Progenitor cell of endocrine pancreas (in vitro differentiated cells): ENCODE data around the gene TMEM63A. TPM values are rescaled to one million over a fixed set of nuclear protein-coding genes. Genes with fewer than 3 reads are reported as not detected.
A peak's percentile ranks its signal among the peaks of the same experiment; 100 is the strongest.

Source experiments
- DNase-seq: peaks from one replicate; pipeline ENCODE4 v3.0.0; 2021; ENCODE audit warnings: low spot score; ENCODE audit not compliant: unreplicated experiment
- H3K27ac Mint-ChIP-seq: 2 replicates; pipeline ENCODE4 v1.8.0; 2021; ENCODE audit warnings: mild to moderate bottlenecking, moderate library complexity, mixed read lengths
- H3K27me3 Mint-ChIP-seq: 2 replicates; pipeline ENCODE4 v1.8.0; 2021; ENCODE audit warnings: mixed read lengths
- H3K36me3 Mint-ChIP-seq: 2 replicates; pipeline ENCODE4 v1.8.0; 2022; ENCODE audit warnings: mixed read lengths; ENCODE audit not compliant: insufficient read depth
- H3K4me1 Mint-ChIP-seq: 2 replicates; pipeline ENCODE4 v1.8.0; 2021; ENCODE audit warnings: low read depth, mixed read lengths
- H3K4me3 Mint-ChIP-seq: 2 replicates; pipeline ENCODE4 v1.8.0; 2021; ENCODE audit warnings: low read depth, mild to moderate bottlenecking, moderate library complexity, mixed read lengths
- H3K9me3 Mint-ChIP-seq: 2 replicates; pipeline ENCODE4 v1.8.0; 2021; ENCODE audit warnings: low read depth, mixed read lengths
- CTCF ChIP-seq: fragments of 200-600 bp; sonication (generic); IDR thresholded peaks from one replicate; pipeline ENCODE4 v1.5.0; 2021; ENCODE audit warnings: antibody characterized with exemption, mild to moderate bottlenecking; ENCODE audit not compliant: unreplicated experiment
- total RNA-seq: library from RNA; stranded (reverse); gene quantifications from 2 replicates; pipeline ENCODE4 v1.2.1, GENCODE V29; 2021

Gene TMEM63A
- total RNA-seq, 1 donor from 2014 or later = 246 TPM

- H3K4me3 Mint-ChIP-seq = peak overlapping the region; percentile 26
Observed at GRCh38 chr1:225887030-225887314, 4.8 kb upstream of the TMEM63A start.

GRCh38 chr1:225886159-225887029 is 4.2 kb upstream of the TMEM63A start:
- Mint-ChIP-seq H3K9me3 (no peaks in the 10 kb centered on the region), H3K36me3 (peaks cover 6% of the 10 kb centered on the region), H3K4me3 (no peak overlapping the region), H3K4me1 (peaks cover 30% of the 10 kb centered on the region), H3K27me3 (no peaks in the 10 kb centered on the region), H3K27ac (peak overlapping the region; percentile 56)
- TF ChIP-seq CTCF = no peak
- DNase-seq = no peak

More at GRCh38 chr1:225887030-225887314, 4.8 kb upstream of the TMEM63A start:
- peaks cover 31% of the 10 kb centered on the region for H3K4me1 Mint-ChIP-seq
- H3K36me3 Mint-ChIP-seq = peaks cover 6% of the 10 kb centered on the region
- DNase-seq = no peak
- H3K27ac Mint-ChIP-seq = peak overlapping the region; percentile 56
- H3K9me3 Mint-ChIP-seq = no peaks in the 10 kb centered on the region
- no peak for TF ChIP-seq CTCF
- no peaks in the 10 kb centered on the region for H3K27me3 Mint-ChIP-seq

- no peaks in the 10 kb centered on the region for H3K9me3 Mint-ChIP-seq
- H3K36me3 Mint-ChIP-seq = peaks cover 4% of the 10 kb centered on the region
- no peaks in the 10 kb centered on the region for H3K27me3 Mint-ChIP-seq
- H3K4me1 Mint-ChIP-seq = peaks cover 35% of the 10 kb centered on the region
- no peak overlapping the region for H3K4me3 Mint-ChIP-seq
- DNase-seq = no peak
- TF ChIP-seq CTCF = no peak
- H3K27ac Mint-ChIP-seq = no peak overlapping the region
Observed at GRCh38 chr1:225885336-225885735, 3.2 kb upstream of the TMEM63A start.

GRCh38 chr1:225883616-225884265 is 1.6 kb upstream of the TMEM63A start:
- Mint-ChIP-seq H3K27me3 (no peaks in the 10 kb centered on the region), H3K4me3 (peak overlapping the region; percentile 88), H3K27ac (peak overlapping the region; percentile 94), H3K4me1 (peaks cover 35% of the 10 kb centered on the region), H3K9me3 (no peaks in the 10 kb centered on the region), H3K36me3 (peaks cover 4% of the 10 kb centered on the region)
- no peak for DNase-seq
- no peak for TF ChIP-seq CTCF

GRCh38 chr1:225882694-225883615 is 775 bp upstream of the TMEM63A start:
- Mint-ChIP-seq H3K36me3 (peaks cover 6% of the 10 kb centered on the region), H3K27me3 (no peaks in the 10 kb centered on the region), H3K4me1 (peaks cover 36% of the 10 kb centered on the region), H3K9me3 (no peaks in the 10 kb centered on the region), H3K27ac (peak overlapping the region; percentile 98), H3K4me3 (peak overlapping the region; percentile 88)
- no peak for TF ChIP-seq CTCF
- peak; percentile 37 for DNase-seq
